MV-4-11 (cell line): ENCODE data around the gene SNAPC5.

Experiments used
- DNase-seq: peaks from one replicate; lab custom pipeline; 2025; lab: John Stamatoyannopoulos, UW

Gene SNAPC5

GRCh38 chr15:66456211-66456610 is 41.4 kb downstream of the SNAPC5 start:
- DNase-seq: no peak

- DNase-seq: peak; percentile 65
Measured at GRCh38 chr15:66454143-66454542, 43.4 kb downstream of the SNAPC5 start.

DNA sequence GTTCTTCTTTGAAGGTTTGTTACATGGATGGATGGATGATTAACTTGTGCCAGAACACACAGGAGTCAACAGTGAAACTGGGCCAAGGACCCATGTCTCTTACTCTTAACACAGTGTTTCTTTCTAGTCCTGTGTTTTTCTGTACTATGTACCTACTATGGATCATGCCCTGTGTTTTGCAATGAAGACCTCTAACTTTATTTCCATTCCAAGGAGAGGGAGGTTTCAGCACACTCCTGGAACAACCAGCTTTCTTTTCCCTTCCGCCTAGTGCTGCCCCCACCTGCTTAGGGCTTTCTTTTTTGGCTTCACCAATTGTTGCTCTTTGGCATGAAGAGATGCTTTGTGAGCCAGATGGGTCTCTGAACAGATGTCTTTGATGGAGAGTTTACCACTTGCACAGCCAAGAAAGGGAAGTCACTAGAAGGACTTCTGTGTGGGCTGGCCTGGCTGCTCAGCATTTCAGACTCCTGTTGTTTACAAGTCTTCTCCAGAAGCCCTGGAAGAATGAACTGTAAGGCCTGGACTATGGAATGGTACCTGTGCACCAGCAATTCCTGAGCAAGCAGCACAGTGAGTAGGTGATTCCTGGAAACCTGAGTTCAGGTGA is 44.5 kb downstream of the SNAPC5 start:
- DNase-seq: peak; percentile 50

- no peak for DNase-seq
Measured at GRCh38 chr15:66452420-66452819, 45.1 kb downstream of the SNAPC5 start.
